GM12878 (cell line): ENCODE data around the gene ZNF467. TPM values are rescaled to one million over a fixed set of nuclear protein-coding genes. Genes with fewer than 3 reads are reported as not detected.

Experiments used
- ATAC-seq: fragments of 200-7000 bp; cut with Tn5 transposase; 3 replicates; pipeline ENCODE4 v1.9.1; 2020; ENCODE audit warnings: mild to moderate bottlenecking, moderate library complexity
- BruUV-seq: library from RNA; stranded (reverse); fragments of 400-500 nt; replicated peaks from 2 replicates; lab custom pipeline; 2021; lab: Mats Ljungman, UMichigan
- CTCF ChIA-PET: fragments of 300-600 bp; sonication (Branson Sonifier 250); formaldehyde crosslinking; extraction: SDS; loops from one replicate; lab custom pipeline; 2021; ENCODE audit warnings: inconsistent platforms; lab: Yijun Ruan, JAX
- POLR2A ChIA-PET: fragments of 350-600 bp; formaldehyde crosslinking; extraction: SDS; loops from one replicate; lab custom pipeline; 2021; ENCODE audit warnings: inconsistent platforms; lab: Charles Lee
- RAD21 ChIA-PET: fragments of 300-600 bp; sonication (Branson Sonifier 250); formaldehyde crosslinking; loops from one replicate; lab custom pipeline; 2023; ENCODE audit warnings: antibody characterized with exemption; ENCODE audit not compliant: unreplicated experiment; lab: Charles Lee
- SMC1A ChIA-PET: fragments of 300-600 bp; sonication (Branson Sonifier 250); formaldehyde crosslinking; loops from one replicate; lab custom pipeline; 2023; ENCODE audit not compliant: unreplicated experiment, uncharacterized antibody; lab: Charles Lee
- DNase-seq: peaks from one replicate; pipeline ENCODE4 v3.0.0-alpha.2; 2011; ENCODE audit warnings: low read depth, low spot score
- FAIRE-seq: peaks from 3 replicates; lab custom pipeline; 2011; peaks lifted over from hg19 to GRCh38; lab: Jason Lieb, UNC
- H2AFZ ChIP-seq: 2 replicates; pipeline ENCODE4 v1.6.0; 2011; ENCODE audit warnings: low read depth, low read length, control low read depth; ENCODE audit not compliant: control insufficient read depth
- H3K27ac ChIP-seq: 2 replicates; pipeline ENCODE4 v1.5.1; 2011; ENCODE audit warnings: control low read depth; ENCODE audit not compliant: control insufficient read depth, insufficient read depth
- H3K27me3 ChIP-seq, 2 experiments: replicated peaks in 1 of 2; 2 replicates each; pipeline versions ENCODE4 v1.6.0 to v1.6.1; 2011; ENCODE audit warnings: low read length in 1 of 2; ENCODE audit not compliant: control insufficient read depth in 2 of 2, insufficient read depth in 2 of 2
- H3K36me3 ChIP-seq, 2 experiments: 2 replicates each; pipeline ENCODE4 v1.5.1; 2011; ENCODE audit warnings: low read length in 1 of 2; ENCODE audit not compliant: control insufficient read depth in 2 of 2, insufficient read depth in 2 of 2
- H3K4me1 ChIP-seq: 2 replicates; pipeline ENCODE4 v1.6.1; 2011; ENCODE audit warnings: mild to moderate bottlenecking, low read length, moderate library complexity, mixed read lengths; ENCODE audit not compliant: control insufficient read depth, insufficient read depth
- H3K4me2 ChIP-seq: 2 replicates; pipeline ENCODE4 v1.6.0; 2011; ENCODE audit warnings: control low read depth; ENCODE audit not compliant: control insufficient read depth, insufficient read depth
- H3K4me3 ChIP-seq: fragments of 200-600 bp; sonication (generic); 2 replicates; pipeline ENCODE4 v1.5.1; 2016
- H3K79me2 ChIP-seq: 2 replicates; pipeline ENCODE4 v1.6.0; 2011; ENCODE audit warnings: low read length; ENCODE audit not compliant: control insufficient read depth, insufficient read depth
- H3K9ac ChIP-seq: 2 replicates; pipeline ENCODE4 v1.8.0; 2011; ENCODE audit warnings: low read length, control low read depth, mixed read lengths; ENCODE audit not compliant: control insufficient read depth, insufficient read depth
- H3K9me3 ChIP-seq: replicated peaks from 3 replicates; pipeline ENCODE4 v1.5.1; 2011; ENCODE audit warnings: mild to moderate bottlenecking, low read length; ENCODE audit not compliant: control insufficient read depth, insufficient read depth
- H4K20me1 ChIP-seq: 2 replicates; pipeline ENCODE4 v1.6.0; 2011; ENCODE audit not compliant: control insufficient read depth, insufficient read depth
- ASH2L ChIP-seq: fragments of 300-600, 200-600 bp; sonication (generic); IDR thresholded peaks from 2 replicates; pipeline ENCODE4 v1.6.1; 2017; ENCODE audit warnings: low read depth, mild to moderate bottlenecking, borderline replicate concordance
- CEBPB ChIP-seq, 2 experiments: fragments of 150-350 bp in 1 of 2; IDR thresholded peaks; 2 replicates each; pipeline ENCODE4 v1.6.1; 2012 to 2014; ENCODE audit warnings: low read depth in 2 of 2, low read length in 2 of 2, borderline replicate concordance in 1 of 2, inconsistent platforms in 1 of 2
- CHD4 ChIP-seq: fragments of 200-600 bp; sonication (generic); IDR thresholded peaks from 2 replicates; pipeline ENCODE4 v1.6.1; 2016; ENCODE audit warnings: mild to moderate bottlenecking
- DPF2 ChIP-seq: fragments of 450-650 bp; IDR thresholded peaks from 2 replicates; pipeline ENCODE4 v1.6.1; 2017; ENCODE audit warnings: mild to moderate bottlenecking
- EED ChIP-seq: sonication (generic); IDR thresholded peaks from 2 replicates; pipeline ENCODE4 v1.6.1; 2016; ENCODE audit warnings: antibody characterized with exemption, low read depth
- EP300 ChIP-seq, 2 experiments: fragments of 150-350 bp in 1 of 2; IDR thresholded peaks; 2 replicates each; pipeline ENCODE4 v1.6.1; 2011 to 2012; ENCODE audit warnings: low read depth in 2 of 2, low read length in 2 of 2, borderline replicate concordance in 1 of 2, improper control_type of control experiment in 1 of 2, inconsistent platforms in 1 of 2; ENCODE audit not compliant: control insufficient read depth in 1 of 2
- FOXM1 ChIP-seq: IDR thresholded peaks from 2 replicates; pipeline ENCODE4 v1.6.1; 2012; ENCODE audit warnings: low read depth, mild to moderate bottlenecking, inconsistent platforms, low read length, moderate library complexity
- HCFC1 ChIP-seq: fragments of 150-350 bp; IDR thresholded peaks from 2 replicates; pipeline ENCODE4 v1.6.1; 2014; ENCODE audit warnings: low read length
- IKZF1 ChIP-seq: fragments of 450-650 bp; conservative IDR thresholded peaks from 2 replicates; pipeline ENCODE4 v1.6.1; 2017; ENCODE audit warnings: antibody characterized with exemption, mild to moderate bottlenecking
- NFYA ChIP-seq: IDR thresholded peaks from 2 replicates; pipeline ENCODE4 v1.6.1; 2011; ENCODE audit warnings: low read depth, mild to moderate bottlenecking, low read length, improper control_type of control experiment, borderline replicate concordance
- NR2C1 ChIP-seq: fragments of 450-650 bp; IDR thresholded peaks from 2 replicates; pipeline ENCODE4 v1.6.1; 2017; ENCODE audit warnings: antibody characterized with exemption, mild to moderate bottlenecking, moderate library complexity
- NRF1 ChIP-seq: conservative IDR thresholded peaks from 2 replicates; pipeline ENCODE4 v1.6.1; 2011; ENCODE audit warnings: mild to moderate bottlenecking, low read depth, low read length, improper control_type of control experiment
- RB1 ChIP-seq: fragments of 450-650 bp; formaldehyde crosslinking; IDR thresholded peaks from 2 replicates; pipeline ENCODE4 v1.6.1; 2017; ENCODE audit warnings: mild to moderate bottlenecking, borderline replicate concordance
- SIN3A ChIP-seq: IDR thresholded peaks from 2 replicates; pipeline ENCODE4 v1.6.1; 2012; ENCODE audit warnings: low read depth, low read length, improper control_type of control experiment
- SREBF2 ChIP-seq: IDR thresholded peaks from 2 replicates; pipeline ENCODE4 v1.6.1; 2012; ENCODE audit warnings: mild to moderate bottlenecking, low read length
- SRF ChIP-seq, 2 experiments: IDR thresholded peaks; 2 replicates each; pipeline ENCODE4 v1.6.1; 2011; ENCODE audit warnings: low read depth in 2 of 2, low read length in 2 of 2, mild to moderate bottlenecking in 1 of 2, moderate library complexity in 1 of 2
- SUPT20H ChIP-seq: IDR thresholded peaks from 2 replicates; pipeline ENCODE4 v1.6.1; 2011; ENCODE audit warnings: low read depth, mild to moderate bottlenecking, low read length, moderate library complexity, borderline replicate concordance; ENCODE audit not compliant: control insufficient read depth
- WGBS: methylation state at CpG from one replicate; pipeline ENCODE4 v1.1.6; 2016; ENCODE audit warnings: low lambda C conversion rate; ENCODE audit not compliant: insufficient replicate concordance, insufficient coverage; ENCODE audit errors: missing lambda C conversion rate; 5-methylcytosine and 5-hydroxymethylcytosine counted together
- in situ Hi-C: fragments of 300-500 bp; cut with MboI; formaldehyde crosslinking; loops from 9 replicates; pipeline ENCODE4 v1.14.3; 2018; ENCODE audit warnings: mixed read lengths
- intact Hi-C: fragments of 100-400 bp; cut with micrococcal nuclease; formaldehyde crosslinking; loops from one replicate; pipeline ENCODE4 v1.14.2; 2022; ENCODE audit not compliant: unreplicated experiment
- polyA plus RNA-seq, 11 experiments: library from polyadenylated mRNA; depleted of rRNA in 4 of 11; unstranded in 6 of 11; stranded (reverse) in 5 of 11; fragments of >200 nt; fragmentation: Nextera tagmentation in 4 of 11; fragmentation: Illumina TruSeq in 1 of 11; extraction: Ambion mirVana in 4 of 11; extraction: Trizol in 1 of 11; gene quantifications; 1 replicate in 1 of 11; 2 replicates in 10 of 11; pipeline versions ENCODE4 v1.2.1 to v1.2.3, GENCODE V29; 2011 to 2016; ENCODE audit warnings: inconsistent platforms in 2 of 11, missing spikeins in 2 of 11, low read depth in 1 of 11
- total RNA-seq, 4 experiments: library from RNA; depleted of rRNA in 3 of 4; stranded (reverse); fragments of >200 nt in 3 of 4; fragmentation: Illumina TruSeq in 1 of 4; extraction: Trizol in 1 of 4; gene quantifications; 2 replicates each; pipeline versions ENCODE4 v1.2.1 to v1.2.3, GENCODE V29; 2013 to 2021
- TF ChIP-seq, protein P1 (sequence below): fragments of 450-650 bp; formaldehyde crosslinking; IDR thresholded peaks from 2 replicates; pipeline ENCODE4 v1.4.0; 2020; ENCODE audit warnings: mild to moderate bottlenecking, moderate library complexity

ZNF467 gene
- total and polyA plus RNA-seq, 10 of the 15 experiments (the other 5 are each of a cell fraction or from before 2014, with no cell fraction given) = not detected

GRCh38 chr7:149723082-149723767 lies 50.2 kb downstream of the ZNF467 start:
- H3K4me2 ChIP-seq = no peak overlapping the region
- peaks cover 5% of the 10 kb centered on the region for H3K4me1 ChIP-seq
- ATAC-seq (no peak), DNase-seq (no peak), FAIRE-seq (no peak)
- ChIA-PET SMC1A (interaction anchor here (0.9 to 1.5 kb wide), 2 partner anchors 16 to 19 kb away, joined by 3 to 5 read pairs; no protein-coding TSS in a partner anchor), POLR2A (no interaction called here), RAD21 (no interaction called here), CTCF (interaction anchor here (2.4 kb wide), 1 partner anchor 19 kb away, joined by 8 read pairs; no protein-coding TSS in a partner anchor)
- no TSS peak for BruUV-seq
- no peak overlapping the region for H3K9ac ChIP-seq
- peaks cover 0 to 8% of the 10 kb centered on the region in 2 experiments; a peak in 3 of 4 replicates for H3K36me3 ChIP-seq
- H3K9me3 ChIP-seq = no peaks in the 10 kb centered on the region
- WGBS = 82% methylated on average over 13 of the region's 13 CpGs
- H3K27me3 ChIP-seq = no peaks in the 10 kb centered on the region
- H4K20me1 ChIP-seq = no peaks in the 10 kb centered on the region
- H3K4me3 ChIP-seq = no peak overlapping the region
- in situ Hi-C loops = no loop called here
- no peak overlapping the region for H3K27ac ChIP-seq
- H3K79me2 ChIP-seq = no peaks in the 10 kb centered on the region
- intact Hi-C loops = no loop called here
- no peak overlapping the region for H2AFZ ChIP-seq
- TF ChIP-seq, protein P1, sequence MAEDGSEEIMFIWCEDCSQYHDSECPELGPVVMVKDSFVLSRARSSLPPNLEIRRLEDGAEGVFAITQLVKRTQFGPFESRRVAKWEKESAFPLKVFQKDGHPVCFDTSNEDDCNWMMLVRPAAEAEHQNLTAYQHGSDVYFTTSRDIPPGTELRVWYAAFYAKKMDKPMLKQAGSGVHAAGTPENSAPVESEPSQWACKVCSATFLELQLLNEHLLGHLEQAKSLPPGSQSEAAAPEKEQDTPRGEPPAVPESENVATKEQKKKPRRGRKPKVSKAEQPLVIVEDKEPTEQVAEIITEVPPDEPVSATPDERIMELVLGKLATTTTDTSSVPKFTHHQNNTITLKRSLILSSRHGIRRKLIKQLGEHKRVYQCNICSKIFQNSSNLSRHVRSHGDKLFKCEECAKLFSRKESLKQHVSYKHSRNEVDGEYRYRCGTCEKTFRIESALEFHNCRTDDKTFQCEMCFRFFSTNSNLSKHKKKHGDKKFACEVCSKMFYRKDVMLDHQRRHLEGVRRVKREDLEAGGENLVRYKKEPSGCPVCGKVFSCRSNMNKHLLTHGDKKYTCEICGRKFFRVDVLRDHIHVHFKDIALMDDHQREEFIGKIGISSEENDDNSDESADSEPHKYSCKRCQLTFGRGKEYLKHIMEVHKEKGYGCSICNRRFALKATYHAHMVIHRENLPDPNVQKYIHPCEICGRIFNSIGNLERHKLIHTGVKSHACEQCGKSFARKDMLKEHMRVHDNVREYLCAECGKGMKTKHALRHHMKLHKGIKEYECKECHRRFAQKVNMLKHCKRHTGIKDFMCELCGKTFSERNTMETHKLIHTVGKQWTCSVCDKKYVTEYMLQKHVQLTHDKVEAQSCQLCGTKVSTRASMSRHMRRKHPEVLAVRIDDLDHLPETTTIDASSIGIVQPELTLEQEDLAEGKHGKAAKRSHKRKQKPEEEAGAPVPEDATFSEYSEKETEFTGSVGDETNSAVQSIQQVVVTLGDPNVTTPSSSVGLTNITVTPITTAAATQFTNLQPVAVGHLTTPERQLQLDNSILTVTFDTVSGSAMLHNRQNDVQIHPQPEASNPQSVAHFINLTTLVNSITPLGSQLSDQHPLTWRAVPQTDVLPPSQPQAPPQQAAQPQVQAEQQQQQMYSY (CRISPR knock-in tag) = no peak
- no peak for TF ChIP-seq SREBF2
- TF ChIP-seq DPF2 = no peak
- TF ChIP-seq SIN3A = no peak
- TF ChIP-seq ASH2L = no peak
- no peak for TF ChIP-seq CHD4
- no peak for TF ChIP-seq RB1
- no peak for TF ChIP-seq SUPT20H
- TF ChIP-seq SRF (IDR thresholded peaks at IDR 0.05; ENCODE audit: low read depth in 2 of 2, low read length in 2 of 2) = no peak
- TF ChIP-seq FOXM1 = no peak
- TF ChIP-seq NRF1 = no peak
- TF ChIP-seq IKZF1 = no peak
- TF ChIP-seq NFYA = no peak
- no peak for TF ChIP-seq CEBPB (IDR thresholded peaks at IDR 0.05; ENCODE audit: borderline replicate concordance in 1 of 2, low read depth in 2 of 2, low read length in 2 of 2)
- TF ChIP-seq EP300 (IDR thresholded peaks at IDR 0.05; ENCODE audit: borderline replicate concordance in 1 of 2, control insufficient read depth in 1 of 2, low read depth in 2 of 2, low read length in 2 of 2) = no peak
- no peak for TF ChIP-seq EED
- TF ChIP-seq HCFC1 = no peak
- TF ChIP-seq NR2C1 = no peak
